Smooth muscle cell (in vitro differentiated cells): ENCODE results near the gene SOAT2. TPM values are rescaled to one million over a fixed set of nuclear protein-coding genes. Genes with fewer than 3 reads are reported as not detected.

ENCODE experiments used
- DNase-seq: peaks from one replicate; lab custom pipeline; 2025; ENCODE audit not compliant: unreplicated experiment; lab: John Stamatoyannopoulos, UW
- H2AFZ ChIP-seq: fragments of 200-600 bp; sonication (generic); 2 replicates; pipeline ENCODE4 v1.6.0; 2016; ENCODE audit warnings: antibody characterized with exemption, low read depth, mild to moderate bottlenecking
- H3F3A ChIP-seq: fragments of 200-600 bp; sonication (generic); 2 replicates; pipeline ENCODE4 v1.6.0; 2017; ENCODE audit warnings: antibody characterized with exemption, low read depth
- H3K27ac ChIP-seq: fragments of 200-600 bp; sonication (generic); 2 replicates; pipeline ENCODE4 v1.5.1; 2016; ENCODE audit warnings: low read depth, mild to moderate bottlenecking
- H3K27me3 ChIP-seq: fragments of 200-600 bp; sonication (generic); 2 replicates; pipeline ENCODE4 v1.6.1; 2016; ENCODE audit warnings: low read depth, mild to moderate bottlenecking
- H3K36me3 ChIP-seq: fragments of 200-600 bp; sonication (generic); 2 replicates; pipeline ENCODE4 v1.5.1; 2016; ENCODE audit warnings: low read depth
- H3K4me1 ChIP-seq: fragments of 200-600 bp; sonication (generic); 2 replicates; pipeline ENCODE4 v1.5.1; 2016; ENCODE audit warnings: low read depth
- H3K4me2 ChIP-seq: fragments of 200-600 bp; sonication (generic); 2 replicates; pipeline ENCODE4 v1.6.0; 2016; ENCODE audit warnings: mild to moderate bottlenecking
- H3K4me3 ChIP-seq: fragments of 200-600 bp; sonication (generic); 2 replicates; pipeline ENCODE4 v1.5.1; 2016; ENCODE audit warnings: mild to moderate bottlenecking
- H3K79me2 ChIP-seq: fragments of 200-600 bp; sonication (generic); 2 replicates; pipeline ENCODE4 v1.6.0; 2016; ENCODE audit warnings: low read depth, mild to moderate bottlenecking
- H3K9ac ChIP-seq: fragments of 200-600 bp; sonication (generic); 2 replicates; pipeline ENCODE4 v1.6.0; 2016; ENCODE audit warnings: low read depth
- H3K9me3 ChIP-seq: fragments of 200-600 bp; sonication (generic); replicated peaks from 2 replicates; pipeline ENCODE4 v1.5.1; 2016; ENCODE audit warnings: low read depth
- H4K20me1 ChIP-seq: fragments of 200-600 bp; sonication (generic); 2 replicates; pipeline ENCODE4 v1.6.0; 2016; ENCODE audit warnings: low read depth
- CTCF ChIP-seq: fragments of 200-600 bp; sonication (generic); IDR thresholded peaks from 2 replicates; pipeline ENCODE4 v1.5.1; 2017; ENCODE audit warnings: borderline replicate concordance, mild to moderate bottlenecking, antibody characterized with exemption; ENCODE audit not compliant: insufficient read depth, poor library complexity, severe bottlenecking
- WGBS: methylation state at CpG from one replicate; pipeline ENCODE4 v1.1.7; 2016; ENCODE audit warnings: low lambda C conversion rate; 5-methylcytosine and 5-hydroxymethylcytosine counted together
- polyA plus RNA-seq: library from polyadenylated mRNA; unstranded; fragments of >200 nt; fragmentation: Nextera tagmentation; extraction: Ambion mirVana; gene quantifications from 2 replicates; pipeline ENCODE4 v1.2.1, GENCODE V29; 2016
- total RNA-seq: library from RNA; depleted of rRNA; stranded (reverse); fragments of >200 nt; gene quantifications from 2 replicates; pipeline ENCODE4 v1.2.3, GENCODE V29; 2014

The SOAT2 gene
- total and polyA plus RNA-seq, 2 experiments from 2014 or later: not detected

GRCh38 chr12:53128780-53129569 lies 25.7 kb downstream of the SOAT2 start:
- TF ChIP-seq CTCF: no peak
- Histone ChIP-seq H3K79me2 (no peaks in the 10 kb centered on the region), H3K9ac (no peak overlapping the region), H3K4me2 (no peak overlapping the region), H2AFZ (no peak overlapping the region), H3K27me3 (peaks cover 4% of the 10 kb centered on the region), H3K4me3 (no peak overlapping the region), H3K36me3 (no peaks in the 10 kb centered on the region), H4K20me1 (no peaks in the 10 kb centered on the region), H3K27ac (no peak overlapping the region), H3K4me1 (no peaks in the 10 kb centered on the region), H3K9me3 (no peaks in the 10 kb centered on the region), H3F3A (no peaks in the 10 kb centered on the region)
- 82% methylated on average over 10 of the region's 10 CpGs for WGBS
- DNase-seq: no peak

GRCh38 chr12:53131844-53132243 lies 28.6 kb downstream of the SOAT2 start:
- H3K9me3 ChIP-seq: no peaks in the 10 kb centered on the region
- peaks cover 4% of the 10 kb centered on the region for H3K27me3 ChIP-seq
- no peak overlapping the region for H2AFZ ChIP-seq
- no peaks in the 10 kb centered on the region for H3K4me1 ChIP-seq
- no peak overlapping the region for H3K27ac ChIP-seq
- no peaks in the 10 kb centered on the region for H3K36me3 ChIP-seq
- H4K20me1 ChIP-seq: no peaks in the 10 kb centered on the region
- H3K4me3 ChIP-seq: no peak overlapping the region
- 94% methylated on average over 2 of the region's 2 CpGs for WGBS
- H3F3A ChIP-seq: no peaks in the 10 kb centered on the region
- no peak overlapping the region for H3K9ac ChIP-seq
- no peak for DNase-seq
- no peak for TF ChIP-seq CTCF
- H3K4me2 ChIP-seq: no peak overlapping the region
- H3K79me2 ChIP-seq: no peaks in the 10 kb centered on the region

DNA sequence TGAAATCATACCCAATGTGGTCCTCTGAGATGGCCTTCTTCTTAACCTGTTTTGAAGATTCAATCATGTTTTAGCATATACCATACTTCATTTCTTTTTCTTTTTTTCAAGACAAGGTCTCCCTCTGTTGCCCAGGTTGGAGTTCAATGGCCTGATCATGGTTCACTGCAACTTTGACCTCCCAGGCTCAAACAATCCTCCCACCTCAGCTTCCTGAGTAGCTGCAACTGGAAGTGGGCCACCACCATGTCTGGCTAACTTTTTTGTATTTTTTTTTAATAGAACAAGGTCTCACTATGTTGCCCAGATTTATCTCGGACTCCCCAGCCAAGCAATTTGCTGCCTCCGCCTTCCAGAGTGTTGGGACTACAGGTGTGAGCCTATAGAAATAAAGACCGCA lies 30.4 kb downstream of the SOAT2 start:
- no peaks in the 10 kb centered on the region for H3K9me3 ChIP-seq
- H3K4me3 ChIP-seq: no peak overlapping the region
- DNase-seq: no peak
- no peaks in the 10 kb centered on the region for H3K79me2 ChIP-seq
- no peaks in the 10 kb centered on the region for H3K36me3 ChIP-seq
- no peaks in the 10 kb centered on the region for H3K27me3 ChIP-seq
- H4K20me1 ChIP-seq: no peaks in the 10 kb centered on the region
- H3K4me1 ChIP-seq: no peaks in the 10 kb centered on the region
- TF ChIP-seq CTCF: no peak
- no peak overlapping the region for H3K27ac ChIP-seq
- 95% methylated on average over 3 of the region's 3 CpGs for WGBS
- H3K4me2 ChIP-seq: no peak overlapping the region
- H3F3A ChIP-seq: no peaks in the 10 kb centered on the region
- H2AFZ ChIP-seq: no peak overlapping the region
- no peak overlapping the region for H3K9ac ChIP-seq

- no peaks in the 10 kb centered on the region for H3F3A ChIP-seq
- no peak overlapping the region for H3K27ac ChIP-seq
- H3K9me3 ChIP-seq: no peaks in the 10 kb centered on the region
- H3K79me2 ChIP-seq: no peaks in the 10 kb centered on the region
- DNase-seq: no peak
- no peaks in the 10 kb centered on the region for H3K4me1 ChIP-seq
- H3K9ac ChIP-seq: no peak overlapping the region
- H2AFZ ChIP-seq: no peak overlapping the region
- no peak for TF ChIP-seq CTCF
- H4K20me1 ChIP-seq: no peaks in the 10 kb centered on the region
- no peak overlapping the region for H3K4me3 ChIP-seq
- WGBS: 70% methylated on average over 4 of the region's 4 CpGs
- H3K27me3 ChIP-seq: no peaks in the 10 kb centered on the region
- no peaks in the 10 kb centered on the region for H3K36me3 ChIP-seq
- H3K4me2 ChIP-seq: no peak overlapping the region
Measured at GRCh38 chr12:53143355-53143754, 40.1 kb downstream of the SOAT2 start.
